K562 (cell line): ENCODE measurements around the gene RBBP5. TPM values are rescaled to one million over a fixed set of nuclear protein-coding genes. Genes with fewer than 3 reads are reported as not detected.

ENCODE experiments used
- ARNT ChIP-seq, 2 experiments: fragments of 450-650 bp; IDR thresholded peaks; 2 replicates each; pipeline ENCODE4 v1.6.1; 2016; ENCODE audit warnings: mild to moderate bottlenecking in 1 of 2
- ATF7 ChIP-seq: fragments of 450-650 bp; IDR thresholded peaks from 2 replicates; pipeline ENCODE4 v1.7.1; 2014; ENCODE audit warnings: mild to moderate bottlenecking, moderate library complexity
- CC2D1A ChIP-seq: fragments of 450-650 bp; IDR thresholded peaks from 2 replicates; pipeline ENCODE4 v1.6.1; 2017; ENCODE audit warnings: mild to moderate bottlenecking
- CTCF ChIP-seq, 3 experiments: IDR thresholded peaks in 2 of 3; conservative IDR thresholded peaks in 1 of 3; 2 replicates each; pipeline ENCODE4 v1.5.1; 2011 to 2012; ENCODE audit warnings: low read length in 3 of 3, mild to moderate bottlenecking in 3 of 3, control low read depth in 2 of 3, improper control_type of control experiment in 1 of 3, inconsistent platforms in 1 of 3, low read depth in 1 of 3, mixed read lengths in 1 of 3, moderate library complexity in 1 of 3; ENCODE audit not compliant: insufficient read depth in 2 of 3
- ETV1 ChIP-seq: fragments of 450-650 bp; conservative IDR thresholded peaks from 2 replicates; pipeline ENCODE4 v1.6.1; 2016; ENCODE audit warnings: missing genetic modification characterization, control low read depth, low read depth, missing compliant biosample characterization
- FOXP1 ChIP-seq: sonication (generic); formaldehyde crosslinking; IDR thresholded peaks from 2 replicates; pipeline ENCODE4 v1.8.0; 2022; ENCODE audit warnings: mild to moderate bottlenecking, missing genetic modification reagents
- L3MBTL2 ChIP-seq: fragments of 450-650 bp; IDR thresholded peaks from 2 replicates; pipeline ENCODE4 v1.6.1; 2016; ENCODE audit warnings: mild to moderate bottlenecking, moderate library complexity
- MTA2 ChIP-seq: fragments of 450-650 bp; IDR thresholded peaks from 2 replicates; pipeline ENCODE4 v1.6.1; 2016; ENCODE audit warnings: low read depth
- MYNN ChIP-seq, 2 experiments: sonication (generic); formaldehyde crosslinking in 1 of 2; IDR thresholded peaks; 2 replicates each; pipeline versions ENCODE4 v1.5.0 to v1.6.1; 2016 to 2020; ENCODE audit warnings: antibody characterized with exemption in 1 of 2, missing genetic modification reagents in 1 of 2
- NR2C2 ChIP-seq, 2 experiments: fragments of 200-800 bp in 1 of 2; sonication (Bioruptor generic) in 1 of 2; sonication (generic) in 1 of 2; formaldehyde crosslinking in 1 of 2; IDR thresholded peaks; 2 replicates each; pipeline versions ENCODE4 v1.6.1 to v1.8.0; 2016 to 2022; ENCODE audit warnings: mild to moderate bottlenecking in 1 of 2, missing compliant biosample characterization in 1 of 2, missing genetic modification characterization in 1 of 2, missing genetic modification reagents in 1 of 2
- SMC3 ChIP-seq: conservative IDR thresholded peaks from 2 replicates; pipeline ENCODE4 v1.6.1; 2011; ENCODE audit warnings: low read depth, low read length, improper control_type of control experiment; ENCODE audit not compliant: insufficient read depth
- ZC3H11A ChIP-seq: IDR thresholded peaks from 2 replicates; pipeline ENCODE4 v1.6.1; 2012; ENCODE audit warnings: low read depth, low read length, improper control_type of control experiment
- ZNF232 ChIP-seq: sonication (generic); formaldehyde crosslinking; IDR thresholded peaks from 2 replicates; pipeline ENCODE4 v1.8.0; 2022; ENCODE audit warnings: mild to moderate bottlenecking, missing genetic modification reagents
- ZNF311 ChIP-seq: fragments of 250-450 bp; sonication (Bioruptor Pico); IDR thresholded peaks from 2 replicates; pipeline ENCODE4 v1.4.0; 2020; ENCODE audit warnings: mild to moderate bottlenecking, moderate library complexity
- ZNF639 ChIP-seq, 2 experiments: fragments of 200-800 bp in 1 of 2; sonication (Bioruptor generic) in 1 of 2; sonication (generic) in 1 of 2; formaldehyde crosslinking in 1 of 2; IDR thresholded peaks in 1 of 2; conservative IDR thresholded peaks in 1 of 2; 2 replicates each; pipeline versions ENCODE4 v1.5.0 to v1.6.1; 2016 to 2020; ENCODE audit warnings: missing compliant biosample characterization in 1 of 2, missing genetic modification characterization in 1 of 2, missing genetic modification reagents in 1 of 2
- polyA plus RNA-seq, 8 experiments: library from polyadenylated mRNA; depleted of rRNA in 4 of 8; stranded (reverse) in 5 of 8; unstranded in 3 of 8; fragments of >200 nt; fragmentation: Nextera tagmentation in 2 of 8; fragmentation: Illumina TruSeq in 1 of 8; extraction: Ambion mirVana in 2 of 8; extraction: Trizol in 1 of 8; gene quantifications; 2 replicates each; pipeline versions ENCODE4 v1.2.1 to v1.2.3, GENCODE V29; 2011 to 2014; ENCODE audit warnings: inconsistent platforms in 1 of 8, missing spikeins in 1 of 8
- total RNA-seq, 7 experiments: library from RNA; depleted of rRNA in 6 of 7; stranded (reverse); fragments of >200 nt in 6 of 7; fragmentation: Illumina TruSeq in 2 of 7; extraction: Trizol in 2 of 7; gene quantifications; 2 replicates each; pipeline versions ENCODE4 v1.2.1 to v1.2.3, GENCODE V29; 2011 to 2021; ENCODE audit warnings: low replicate concordance in 1 of 7
- TF ChIP-seq, protein P1 (sequence below): sonication (generic); IDR thresholded peaks from 2 replicates; pipeline ENCODE4 v1.6.1; 2016
- TF ChIP-seq, protein P2 (sequence below), 2 experiments: fragments of 450-650 bp; conservative IDR thresholded peaks; 2 replicates each; pipeline ENCODE4 v1.6.1; 2017; ENCODE audit warnings: mild to moderate bottlenecking in 2 of 2, moderate library complexity in 2 of 2
- TF ChIP-seq, protein P3 (sequence below): fragments of 200-800 bp; sonication (Bioruptor generic); IDR thresholded peaks from 2 replicates; pipeline ENCODE4 v1.6.1; 2017; ENCODE audit warnings: missing genetic modification characterization, missing compliant biosample characterization

The RBBP5 gene
- total and polyA plus RNA-seq, 9 of the 15 experiments (the other 6 are each of a cell fraction or from before 2014, with no cell fraction given) = 17.2 to 37.4 (median 28.4) TPM

DNA sequence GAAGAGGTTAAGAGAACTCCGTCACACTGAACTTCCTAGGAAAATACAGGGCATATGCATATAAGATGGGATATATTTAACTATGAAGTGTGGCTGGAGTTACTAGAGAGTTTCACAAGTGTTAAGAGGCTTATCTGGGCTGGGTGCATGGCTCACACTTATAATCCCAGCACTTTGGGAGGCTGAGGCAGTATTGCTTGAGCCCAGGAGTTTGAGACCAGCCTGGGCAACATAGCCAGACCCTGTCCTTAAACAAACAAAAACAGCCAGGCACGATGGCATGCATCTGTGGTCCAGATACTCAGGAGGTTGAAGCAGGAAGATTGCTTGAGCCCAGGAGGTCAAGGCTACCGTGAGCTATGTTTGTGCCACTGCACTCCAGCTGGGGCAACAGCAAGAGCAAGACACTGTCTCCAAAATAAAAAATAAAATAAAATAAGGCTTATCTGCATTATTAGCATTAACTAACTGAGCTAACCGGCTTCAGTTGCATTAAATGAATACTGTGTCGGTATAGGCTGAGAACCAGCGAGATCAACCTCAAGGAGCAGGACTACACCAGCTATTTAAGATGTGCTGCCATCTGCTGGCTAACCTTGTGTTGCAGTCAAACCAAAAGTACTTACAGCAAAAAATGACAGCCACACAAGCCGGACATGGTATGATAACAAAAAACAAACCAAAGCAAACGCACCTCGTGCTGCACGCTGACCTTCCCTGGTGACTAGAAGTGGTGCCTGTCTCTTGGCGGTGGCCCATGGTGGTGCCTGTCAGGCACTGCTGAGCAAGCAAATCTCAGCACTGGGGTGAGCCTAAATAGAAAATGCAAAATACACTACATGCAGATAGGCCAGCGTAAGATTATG lies 19.7 kb upstream of the RBBP5 start (continued):
- peak; percentile 59 for TF ChIP-seq ETV1
- TF ChIP-seq FOXP1 = 0 out of 2 replicates have a peak, but pooled peaks have one; percentile 40
- peak; percentile 69 for TF ChIP-seq L3MBTL2
- peak; percentile 87 to 92 (median 92) for TF ChIP-seq CTCF (IDR thresholded peaks at IDR 0.05 in 2 of 3, conservative IDR thresholded peaks at IDR 0.05 in 1 of 3; ENCODE audit: insufficient read depth in 2 of 3, low read depth in 1 of 3, low read length in 3 of 3)
- TF ChIP-seq ZC3H11A = no peak
- TF ChIP-seq ARNT (IDR thresholded peaks at IDR 0.05) = peak in 1 of 2 experiments; percentile 57; a peak in 1 of 4 replicates
- TF ChIP-seq ATF7 = peak; percentile 51; the same call in 1 of the 2 replicates
- TF ChIP-seq, protein P1, sequence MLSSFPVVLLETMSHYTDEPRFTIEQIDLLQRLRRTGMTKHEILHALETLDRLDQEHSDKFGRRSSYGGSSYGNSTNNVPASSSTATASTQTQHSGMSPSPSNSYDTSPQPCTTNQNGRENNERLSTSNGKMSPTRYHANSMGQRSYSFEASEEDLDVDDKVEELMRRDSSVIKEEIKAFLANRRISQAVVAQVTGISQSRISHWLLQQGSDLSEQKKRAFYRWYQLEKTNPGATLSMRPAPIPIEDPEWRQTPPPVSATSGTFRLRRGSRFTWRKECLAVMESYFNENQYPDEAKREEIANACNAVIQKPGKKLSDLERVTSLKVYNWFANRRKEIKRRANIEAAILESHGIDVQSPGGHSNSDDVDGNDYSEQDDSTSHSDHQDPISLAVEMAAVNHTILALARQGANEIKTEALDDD = peak; percentile 79
- no peak for TF ChIP-seq ZNF639 (CRISPR knock-in tag; conservative IDR thresholded peaks at IDR 0.05 in 1 of 2, IDR thresholded peaks at IDR 0.05 in 1 of 2)
- TF ChIP-seq ZNF311 = no peak
- no peak for TF ChIP-seq MTA2
- TF ChIP-seq, protein P2, sequence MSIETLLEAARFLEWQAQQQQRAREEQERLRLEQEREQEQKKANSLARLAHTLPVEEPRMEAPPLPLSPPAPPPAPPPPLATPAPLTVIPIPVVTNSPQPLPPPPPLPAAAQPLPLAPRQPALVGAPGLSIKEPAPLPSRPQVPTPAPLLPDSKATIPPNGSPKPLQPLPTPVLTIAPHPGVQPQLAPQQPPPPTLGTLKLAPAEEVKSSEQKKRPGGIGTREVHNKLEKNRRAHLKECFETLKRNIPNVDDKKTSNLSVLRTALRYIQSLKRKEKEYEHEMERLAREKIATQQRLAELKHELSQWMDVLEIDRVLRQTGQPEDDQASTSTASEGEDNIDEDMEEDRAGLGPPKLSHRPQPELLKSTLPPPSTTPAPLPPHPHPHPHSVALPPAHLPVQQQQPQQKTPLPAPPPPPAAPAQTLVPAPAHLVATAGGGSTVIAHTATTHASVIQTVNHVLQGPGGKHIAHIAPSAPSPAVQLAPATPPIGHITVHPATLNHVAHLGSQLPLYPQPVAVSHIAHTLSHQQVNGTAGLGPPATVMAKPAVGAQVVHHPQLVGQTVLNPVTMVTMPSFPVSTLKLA (conservative IDR thresholded peaks at IDR 0.05) = peak; percentile 67 to 79
- TF ChIP-seq CC2D1A = no peak
- peak; percentile 63 for TF ChIP-seq SMC3
- no peak for TF ChIP-seq NR2C2 (CRISPR knock-in tag; IDR thresholded peaks at IDR 0.05)
- TF ChIP-seq NR2C2 (tag; IDR thresholded peaks at IDR 0.05) = no peak
- no peak for TF ChIP-seq ZNF232 (CRISPR knock-in tag)
- TF ChIP-seq MYNN (IDR thresholded peaks at IDR 0.05) = 0 out of 2 replicates have a peak, but pooled peaks have one; percentile 35
- no peak for TF ChIP-seq MYNN (CRISPR knock-in tag; IDR thresholded peaks at IDR 0.05)
- TF ChIP-seq, protein P3, sequence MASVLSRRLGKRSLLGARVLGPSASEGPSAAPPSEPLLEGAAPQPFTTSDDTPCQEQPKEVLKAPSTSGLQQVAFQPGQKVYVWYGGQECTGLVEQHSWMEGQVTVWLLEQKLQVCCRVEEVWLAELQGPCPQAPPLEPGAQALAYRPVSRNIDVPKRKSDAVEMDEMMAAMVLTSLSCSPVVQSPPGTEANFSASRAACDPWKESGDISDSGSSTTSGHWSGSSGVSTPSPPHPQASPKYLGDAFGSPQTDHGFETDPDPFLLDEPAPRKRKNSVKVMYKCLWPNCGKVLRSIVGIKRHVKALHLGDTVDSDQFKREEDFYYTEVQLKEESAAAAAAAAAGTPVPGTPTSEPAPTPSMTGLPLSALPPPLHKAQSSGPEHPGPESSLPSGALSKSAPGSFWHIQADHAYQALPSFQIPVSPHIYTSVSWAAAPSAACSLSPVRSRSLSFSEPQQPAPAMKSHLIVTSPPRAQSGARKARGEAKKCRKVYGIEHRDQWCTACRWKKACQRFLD (CRISPR knock-in tag) = no peak
